ENCODE data around the gene TYW1B.
A peak's percentile ranks its signal among the peaks of the same experiment; 100 is the strongest.
"Not testable (repeated sequence)": the region's sequence is repeated elsewhere in the genome, so short reads cannot be mapped to it uniquely, and the experiment has no call there.

The TYW1B gene

DNA sequence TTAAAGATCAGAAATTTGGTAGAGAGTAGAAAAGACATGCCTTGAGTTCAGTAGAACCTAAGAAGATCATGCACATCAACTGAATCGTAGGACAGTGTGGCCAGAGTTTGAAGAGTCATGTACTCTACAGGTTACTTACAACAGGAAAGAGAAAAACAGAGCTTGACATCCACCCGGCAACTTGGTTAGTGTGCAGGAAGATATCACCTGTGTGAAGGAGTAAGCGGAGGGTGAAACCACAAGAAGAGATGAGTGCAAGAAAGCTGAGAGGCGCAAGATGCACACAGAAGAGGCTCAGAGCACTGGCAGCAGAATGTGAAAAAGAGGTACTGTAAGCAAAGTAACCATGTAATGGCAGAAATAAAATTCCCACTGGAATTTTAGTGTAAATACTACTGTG is 179.4 kb downstream of the TYW1B start:
- ATAC-seq (replicated peaks; ENCODE audit: extremely low read depth, poor library complexity, severe bottlenecking); H3K36me3 Mint-ChIP-seq (ENCODE audit: insufficient read depth): not testable (repeated sequence)

DNA sequence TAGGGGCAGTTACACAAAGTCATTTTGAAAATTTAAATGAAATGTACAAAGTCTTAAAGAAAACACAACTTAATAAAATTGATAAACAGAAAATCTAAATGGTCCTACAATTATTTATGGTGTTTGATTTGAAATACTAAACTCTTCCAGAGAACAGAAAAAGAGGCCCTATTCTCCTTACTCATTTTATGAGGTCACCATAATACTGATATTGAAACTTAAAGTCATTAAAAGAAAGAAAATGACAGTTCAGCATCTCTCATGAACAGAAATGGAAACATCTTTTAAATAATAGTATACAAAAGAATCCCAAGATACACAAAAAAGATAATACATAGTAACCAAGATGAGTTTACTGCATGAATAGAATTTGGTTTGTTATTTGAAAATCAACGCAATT is 184.3 kb downstream of the TYW1B start:
- not testable (repeated sequence) for H3K4me1 Mint-ChIP-seq; H3K27me3 Mint-ChIP-seq; H3K9me3 Mint-ChIP-seq; DNase-seq (ENCODE audit: low spot score in 2 of 2); ATAC-seq (replicated peaks; ENCODE audit: extremely low read depth, poor library complexity, severe bottlenecking); H3K4me3 Mint-ChIP-seq; H3K27ac Mint-ChIP-seq (ENCODE audit: low read depth); H3K36me3 Mint-ChIP-seq (ENCODE audit: insufficient read depth)

More for the DNA sequence above, 179.4 kb downstream of the TYW1B start:
- H3K27ac Mint-ChIP-seq (ENCODE audit: low read depth); DNase-seq (ENCODE audit: low spot score in 2 of 2); H3K4me3 Mint-ChIP-seq; H3K27me3 Mint-ChIP-seq; H3K4me1 Mint-ChIP-seq; H3K9me3 Mint-ChIP-seq: not testable (repeated sequence)

DNA sequence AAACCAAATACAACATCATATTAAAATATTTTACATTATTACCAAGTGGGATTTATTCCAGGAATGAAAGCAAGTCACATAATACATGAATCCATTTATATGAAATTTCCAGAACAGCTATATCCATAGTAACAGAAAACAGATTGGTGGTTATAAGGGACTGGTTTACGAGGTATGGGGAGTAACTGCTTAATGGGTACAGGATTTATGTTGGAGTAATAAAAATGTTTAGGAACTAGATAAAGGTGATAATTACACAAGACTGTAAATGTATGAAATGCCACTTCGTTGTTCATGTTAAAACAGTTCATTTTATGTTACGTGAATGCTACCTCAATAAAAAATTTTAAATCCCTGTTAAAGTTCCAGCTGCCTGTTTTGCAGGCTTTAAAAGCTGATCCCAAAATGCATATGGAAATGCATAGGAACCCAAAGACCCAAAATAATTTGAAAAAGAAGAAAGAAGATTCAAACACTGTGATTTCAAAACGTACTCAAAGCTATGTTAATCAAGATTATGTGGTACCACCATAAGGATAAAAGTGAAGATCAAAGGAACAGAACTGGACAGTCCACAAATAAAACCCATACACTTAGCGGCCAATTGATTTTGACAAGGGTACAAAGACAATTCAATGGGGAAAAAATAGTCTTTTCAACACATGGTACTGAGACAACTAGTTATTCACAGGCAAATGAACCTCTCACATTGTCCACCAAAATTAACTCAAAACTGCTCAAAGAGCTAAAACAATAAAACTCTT is 186.3 kb downstream of the TYW1B start:
- not testable (repeated sequence) for H3K27ac Mint-ChIP-seq (ENCODE audit: low read depth); ATAC-seq (replicated peaks; ENCODE audit: extremely low read depth, poor library complexity, severe bottlenecking); H3K4me1 Mint-ChIP-seq; DNase-seq (ENCODE audit: low spot score in 2 of 2); H3K27me3 Mint-ChIP-seq; H3K4me3 Mint-ChIP-seq; H3K36me3 Mint-ChIP-seq (ENCODE audit: insufficient read depth); H3K9me3 Mint-ChIP-seq

DNA sequence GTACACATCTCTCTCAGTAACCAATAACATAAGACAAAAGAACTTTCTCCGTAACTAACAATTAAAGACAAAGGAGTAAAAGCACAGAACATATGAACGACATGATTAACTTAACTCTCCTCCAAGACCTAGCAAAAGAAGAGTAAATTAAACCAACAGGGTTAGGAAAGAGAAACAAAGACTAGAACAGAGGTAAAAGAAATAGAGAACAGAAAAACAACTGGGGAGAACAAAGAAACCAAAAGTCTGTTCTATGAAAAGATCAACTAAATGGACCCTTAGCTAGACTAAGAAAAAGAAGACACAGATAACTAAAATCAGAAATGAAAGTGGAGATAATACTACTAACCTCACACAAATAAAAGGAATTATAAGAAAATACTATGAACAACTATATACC is 187.3 kb downstream of the TYW1B start:
- not testable (repeated sequence) for H3K27me3 Mint-ChIP-seq; H3K27ac Mint-ChIP-seq (ENCODE audit: low read depth); DNase-seq (ENCODE audit: low spot score in 2 of 2); H3K9me3 Mint-ChIP-seq; H3K4me1 Mint-ChIP-seq; H3K4me3 Mint-ChIP-seq; H3K36me3 Mint-ChIP-seq (ENCODE audit: insufficient read depth); ATAC-seq (replicated peaks; ENCODE audit: extremely low read depth, poor library complexity, severe bottlenecking)

DNA sequence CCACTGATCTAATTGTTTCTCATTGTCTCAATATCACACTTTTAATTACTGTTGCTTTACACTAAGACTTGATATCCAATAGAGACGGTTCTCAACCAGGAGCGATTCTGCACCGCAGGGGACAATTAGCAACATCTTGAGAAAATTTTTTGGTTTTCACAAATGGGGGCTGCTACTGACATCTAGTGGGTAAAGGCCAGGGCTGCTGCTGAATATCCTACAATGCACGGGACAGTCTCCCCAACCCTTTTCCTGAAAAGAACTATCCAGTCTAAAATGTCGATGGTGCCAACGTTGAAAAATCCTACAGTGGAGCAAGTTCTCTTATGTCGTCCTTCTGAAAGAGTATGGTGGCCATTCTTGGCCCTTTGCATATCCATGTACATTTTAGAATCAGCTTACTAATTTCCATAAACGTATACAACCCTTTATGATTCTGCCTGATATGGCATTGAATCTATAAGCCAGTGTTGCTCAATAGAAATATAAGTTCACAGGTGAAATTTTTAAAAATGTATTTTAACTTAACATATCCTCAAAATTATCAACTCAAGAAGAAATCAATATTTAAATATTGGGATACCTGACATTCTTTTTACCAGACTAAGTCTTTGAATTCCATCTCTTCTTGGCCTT is 192.6 kb downstream of the TYW1B start:
- H3K4me1 Mint-ChIP-seq; H3K27me3 Mint-ChIP-seq; DNase-seq (ENCODE audit: low spot score in 2 of 2); ATAC-seq (replicated peaks; ENCODE audit: extremely low read depth, poor library complexity, severe bottlenecking); H3K36me3 Mint-ChIP-seq (ENCODE audit: insufficient read depth); H3K4me3 Mint-ChIP-seq; H3K27ac Mint-ChIP-seq (ENCODE audit: low read depth); H3K9me3 Mint-ChIP-seq: not testable (repeated sequence)

DNA sequence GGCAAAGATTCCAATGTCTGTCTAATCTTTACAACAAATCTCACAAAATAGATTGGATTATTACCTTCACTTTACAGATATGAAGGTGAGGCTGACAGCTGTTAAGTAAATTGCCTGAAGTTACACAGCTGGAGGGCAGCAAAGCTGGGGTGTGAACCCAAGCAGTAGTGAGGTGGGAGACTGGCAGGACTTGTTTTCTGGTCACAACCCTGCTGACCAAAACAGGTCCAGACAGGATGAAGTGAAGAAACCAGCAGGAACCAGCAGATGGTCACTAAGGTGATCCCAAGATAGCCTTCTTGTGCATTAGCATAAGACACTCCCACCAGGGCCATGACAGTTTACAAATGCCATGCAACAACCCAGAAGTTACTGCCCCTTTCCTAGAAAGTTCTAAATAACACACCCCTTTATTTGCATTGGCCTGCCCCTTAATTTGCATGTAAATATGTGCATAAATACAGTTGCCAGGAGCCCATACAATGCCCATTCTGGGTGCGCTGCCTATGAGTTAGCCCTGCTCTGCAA is 195.2 kb downstream of the TYW1B start:
- DNase-seq (ENCODE audit: low spot score in 2 of 2); H3K9me3 Mint-ChIP-seq; ATAC-seq (replicated peaks; ENCODE audit: extremely low read depth, poor library complexity, severe bottlenecking); H3K27me3 Mint-ChIP-seq; H3K4me1 Mint-ChIP-seq; H3K27ac Mint-ChIP-seq (ENCODE audit: low read depth); H3K36me3 Mint-ChIP-seq (ENCODE audit: insufficient read depth); H3K4me3 Mint-ChIP-seq: not testable (repeated sequence)

DNA sequence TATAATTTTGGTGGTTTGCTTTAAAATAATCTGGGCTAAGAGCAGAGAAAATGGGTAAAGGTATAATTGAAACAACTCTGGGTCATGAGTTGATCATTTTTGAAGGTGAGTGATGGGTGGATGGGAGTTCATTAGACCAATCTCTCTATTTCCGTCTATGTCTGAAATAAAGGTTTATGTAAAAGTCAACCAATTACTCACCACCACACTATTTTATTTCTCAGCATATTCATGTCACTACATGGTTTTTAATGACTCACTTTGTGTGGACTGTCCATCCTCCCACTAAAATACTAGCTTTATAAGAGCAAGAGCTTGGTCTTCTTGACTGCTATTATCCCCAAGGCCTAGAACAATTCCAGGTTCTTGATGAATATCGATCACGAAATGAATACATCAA is 199.6 kb downstream of the TYW1B start:
- not testable (repeated sequence) for H3K36me3 Mint-ChIP-seq (ENCODE audit: insufficient read depth); H3K27me3 Mint-ChIP-seq; H3K27ac Mint-ChIP-seq (ENCODE audit: low read depth); DNase-seq (ENCODE audit: low spot score in 2 of 2); H3K4me3 Mint-ChIP-seq; ATAC-seq (replicated peaks; ENCODE audit: extremely low read depth, poor library complexity, severe bottlenecking); H3K4me1 Mint-ChIP-seq; H3K9me3 Mint-ChIP-seq

DNA sequence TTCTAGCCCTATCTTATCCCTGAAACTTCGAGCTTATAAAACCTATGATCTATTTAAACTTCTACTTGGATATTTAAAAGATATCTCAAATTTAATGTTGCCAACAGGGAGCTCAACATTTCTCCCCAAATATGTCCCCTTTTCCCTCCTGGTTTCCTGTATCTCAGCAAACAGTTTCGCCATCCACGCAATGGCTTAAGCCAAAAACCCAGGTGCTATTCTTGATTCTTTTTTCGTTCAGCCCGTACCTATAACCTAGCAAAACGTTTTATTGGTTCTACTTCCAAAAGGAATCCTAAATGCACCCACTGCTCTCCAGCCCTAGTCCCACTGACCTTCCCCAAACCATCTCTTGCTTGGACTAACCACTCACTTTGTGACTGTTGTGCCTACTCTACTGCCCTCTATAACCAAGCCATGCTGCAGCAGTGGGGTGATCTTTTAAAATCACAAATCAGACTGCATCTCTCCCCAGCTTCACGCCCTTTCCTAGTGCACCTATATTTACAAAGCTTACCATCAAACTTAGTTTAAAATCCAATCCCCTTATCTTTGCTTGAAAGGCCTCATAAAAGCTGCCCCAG is 201.5 kb downstream of the TYW1B start:
- not testable (repeated sequence) for H3K36me3 Mint-ChIP-seq (ENCODE audit: insufficient read depth); H3K4me3 Mint-ChIP-seq; H3K27me3 Mint-ChIP-seq; ATAC-seq (replicated peaks; ENCODE audit: extremely low read depth, poor library complexity, severe bottlenecking); H3K9me3 Mint-ChIP-seq; DNase-seq (ENCODE audit: low spot score in 2 of 2); H3K27ac Mint-ChIP-seq (ENCODE audit: low read depth)
- H3K4me1 Mint-ChIP-seq: peaks cover 11% of the 10 kb centered on the region

DNA sequence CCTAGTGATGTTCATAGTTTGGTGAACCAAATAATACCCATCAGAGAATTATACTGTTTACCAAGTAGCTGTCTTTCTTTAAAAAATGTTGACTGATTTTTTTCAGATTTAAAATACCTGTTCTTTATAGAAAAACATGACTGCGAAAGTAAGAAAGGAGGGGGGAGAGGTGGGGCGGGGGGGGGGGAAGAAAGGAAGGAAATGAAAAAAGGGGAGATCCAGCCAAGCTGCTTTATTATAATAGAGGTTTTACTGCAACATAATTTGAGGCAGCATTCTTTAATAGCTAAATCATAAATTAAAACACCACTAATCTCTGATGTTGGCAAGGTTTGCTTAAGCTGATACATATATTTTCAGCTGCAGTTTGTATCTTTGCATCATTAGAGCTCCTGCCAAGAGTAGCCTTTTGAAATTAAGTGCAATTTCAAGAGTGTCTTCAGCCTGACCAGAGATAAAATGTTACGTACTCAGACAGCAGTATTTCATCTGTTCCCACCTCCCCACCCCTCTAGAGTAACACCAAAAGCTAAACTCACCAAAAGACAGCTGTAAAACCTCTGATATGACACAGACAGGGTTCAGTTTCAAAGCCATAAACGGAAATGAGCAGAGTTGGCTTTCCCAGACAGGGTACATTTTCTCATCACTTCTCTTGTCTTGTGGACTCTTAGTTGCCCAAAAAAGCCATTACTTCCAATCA is 202.1 kb downstream of the TYW1B start:
- not testable (repeated sequence) for DNase-seq (ENCODE audit: low spot score in 2 of 2); H3K27ac Mint-ChIP-seq (ENCODE audit: low read depth); H3K4me3 Mint-ChIP-seq; H3K27me3 Mint-ChIP-seq; H3K9me3 Mint-ChIP-seq; H3K36me3 Mint-ChIP-seq (ENCODE audit: insufficient read depth)
- peak; percentile 70 for ATAC-seq (replicated peaks; ENCODE audit: extremely low read depth, poor library complexity, severe bottlenecking)
- peaks cover 16% of the 10 kb centered on the region for H3K4me1 Mint-ChIP-seq

DNA sequence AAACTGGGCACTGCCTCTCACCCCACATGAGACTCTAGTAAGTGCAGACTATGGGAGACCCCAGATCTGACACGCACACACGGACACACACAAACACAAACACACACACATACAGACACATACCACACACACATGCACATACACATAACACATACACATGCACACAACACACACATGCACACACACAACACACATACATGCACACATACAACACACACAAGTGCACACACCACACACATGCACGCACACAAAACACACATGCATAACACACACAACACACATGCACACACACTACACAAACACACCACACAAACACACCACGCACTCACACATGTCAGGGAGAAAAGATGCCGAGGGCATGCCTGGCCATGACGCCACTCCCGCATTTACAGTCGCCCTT is 205.5 kb downstream of the TYW1B start:
- Mint-ChIP-seq H3K4me3 (no peak overlapping the region), H3K9me3 (no peaks in the 10 kb centered on the region), H3K27ac (ENCODE audit: low read depth) (peak overlapping the region; percentile 4), H3K36me3 (ENCODE audit: insufficient read depth) (no peaks in the 10 kb centered on the region), H3K4me1 (peaks cover 16% of the 10 kb centered on the region), H3K27me3 (no peaks in the 10 kb centered on the region)
- ATAC-seq (replicated peaks; ENCODE audit: extremely low read depth, poor library complexity, severe bottlenecking) (no peak), DNase-seq (ENCODE audit: low spot score in 2 of 2) (no peak)

DNA sequence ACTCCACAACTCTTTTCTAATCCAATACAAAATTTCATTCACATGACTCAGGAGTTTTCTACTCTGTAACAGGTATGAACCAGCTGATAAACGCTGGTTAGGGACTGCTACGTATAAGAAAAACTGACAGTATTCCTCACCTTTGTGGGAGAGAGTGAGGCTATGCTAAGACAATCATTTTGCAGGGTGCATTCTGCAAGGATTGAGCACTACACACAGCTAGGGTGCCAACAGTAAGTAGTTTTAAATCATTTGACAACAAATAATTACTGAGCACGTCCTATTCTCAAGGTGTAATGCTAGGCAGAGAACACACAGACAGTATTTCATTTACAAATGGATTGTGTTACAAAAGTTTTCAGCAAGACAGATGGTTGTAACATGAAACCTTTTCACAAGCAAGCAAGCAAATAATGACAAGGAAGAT is 206.2 kb downstream of the TYW1B start:
- not testable (repeated sequence) for H3K27ac Mint-ChIP-seq (ENCODE audit: low read depth); H3K27me3 Mint-ChIP-seq; DNase-seq (ENCODE audit: low spot score in 2 of 2); H3K9me3 Mint-ChIP-seq; H3K4me3 Mint-ChIP-seq; ATAC-seq (replicated peaks; ENCODE audit: extremely low read depth, poor library complexity, severe bottlenecking); H3K36me3 Mint-ChIP-seq (ENCODE audit: insufficient read depth)
- H3K4me1 Mint-ChIP-seq: peaks cover 13% of the 10 kb centered on the region

DNA sequence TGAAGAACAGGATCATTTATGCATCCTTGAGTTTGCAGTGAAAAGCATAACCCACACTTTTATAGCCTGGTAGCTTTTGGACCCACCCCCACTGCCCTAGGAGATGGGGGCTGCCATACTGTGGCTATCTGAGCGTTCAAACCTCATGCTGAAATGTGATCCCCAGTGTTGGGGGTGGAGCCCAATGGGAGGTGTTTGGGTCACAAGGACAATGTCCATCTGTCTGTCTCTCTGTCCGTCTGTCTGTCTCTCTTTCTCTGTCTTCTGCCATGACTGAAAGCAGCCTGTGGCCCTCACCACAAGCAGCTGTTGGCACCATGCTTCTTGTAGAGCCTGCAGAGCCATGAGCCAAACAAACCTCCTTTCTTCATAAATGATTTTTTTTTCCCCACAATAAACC is 207.1 kb downstream of the TYW1B start:
- not testable (repeated sequence) for H3K9me3 Mint-ChIP-seq; H3K4me1 Mint-ChIP-seq; ATAC-seq (replicated peaks; ENCODE audit: extremely low read depth, poor library complexity, severe bottlenecking); H3K4me3 Mint-ChIP-seq; H3K27me3 Mint-ChIP-seq; H3K36me3 Mint-ChIP-seq (ENCODE audit: insufficient read depth); DNase-seq (ENCODE audit: low spot score in 2 of 2)
- peak overlapping the region; percentile 10 for H3K27ac Mint-ChIP-seq (ENCODE audit: low read depth)
